Adrenal gland (tissue), 12 donors: Measurements from ENCODE around the gene KRTAP2-4. TPM values are rescaled to one million over a fixed set of nuclear protein-coding genes. Genes with fewer than 3 reads are reported as not detected.

Experiments used
- DNase-seq, 7 donors: peaks; one replicate each; pipeline ENCODE4 v3.0.0-alpha.2; 2019 to 2020
- H3K27ac ChIP-seq, 5 donors: fragments of 200-600 bp; sonication (generic) in 4 of 5; 1 replicate in 3 of 5; 2 replicates in 2 of 5; pipeline versions ENCODE4 v1.5.1 to v1.8.0; 2016 to 2020; ENCODE audit warnings: mild to moderate bottlenecking in 1 of 5
- H3K27me3 ChIP-seq: fragments of 200-600 bp; 2 replicates; pipeline ENCODE4 v1.8.0; 2021
- H3K36me3 ChIP-seq, 2 donors: fragments of 200-600 bp; replicated peaks in 1 of 2; 1 replicate in 1 of 2; 2 replicates in 1 of 2; pipeline versions ENCODE4 v1.5.1 to v1.8.0; 2018 to 2022
- H3K4me1 ChIP-seq, 2 donors: fragments of 200-600 bp; replicated peaks in 1 of 2; 1 replicate in 1 of 2; 2 replicates in 1 of 2; pipeline versions ENCODE4 v1.5.1 to v1.8.0; 2018 to 2021
- H3K4me3 ChIP-seq, 4 donors: fragments of 200-600 bp; sonication (generic) in 3 of 4; one replicate each; pipeline ENCODE4 v1.5.1; 2016 to 2018
- H3K9me3 ChIP-seq, 3 donors: fragments of 200-600 bp; sonication (generic) in 1 of 3; replicated peaks in 1 of 3; 1 replicate in 2 of 3; 2 replicates in 1 of 3; pipeline versions ENCODE4 v1.5.1 to v1.8.0; 2016 to 2021
- POLR2A ChIP-seq, 2 donors: fragments of 450-650 bp; IDR thresholded peaks; one replicate each; pipeline ENCODE4 v1.6.1; 2017; ENCODE audit warnings: antibody characterized with exemption in 2 of 2, mild to moderate bottlenecking in 2 of 2, moderate library complexity in 1 of 2
- WGBS, 4 donors: extraction: QIAGEN DNeasy Blood & Tissue Kit in 2 of 4; methylation state at CpG; one replicate each; pipeline versions ENCODE4 v1.1.5 to v1.1.7; 2013 to 2017; 5-methylcytosine and 5-hydroxymethylcytosine counted together
- intact Hi-C, 2 donors: fragments of 100-400 bp; cut with DNase I; formaldehyde crosslinking; loops; one replicate each; pipeline versions ENCODE4 v1.14.1 to v1.15.0; 2022 to 2023
- polyA plus RNA-seq, 3 donors: library from polyadenylated mRNA; stranded (reverse); fragments of 200-250 nt in 2 of 3; fragments of 350-450 nt in 1 of 3; fragmentation: Illumina TruSeq in 1 of 3; extraction: RNeasy Lipid Tissue Mini Kit (QIAGEN cat#74804) in 1 of 3; gene quantifications; one replicate each; pipeline ENCODE4 v1.2.3, GENCODE V29; 2013 to 2014
- total RNA-seq, 9 donors: library from RNA; depleted of rRNA in 4 of 9; stranded (reverse); fragments of >200 nt in 4 of 9; fragments of 120-200 nt in 1 of 9; fragmentation: NEBNext Ultra II Directional in 1 of 9; extraction: Animal tissue kit (Norgen Biotek cat#: 25700) in 1 of 9; gene quantifications; one replicate each; pipeline versions ENCODE4 v1.1.0 to v1.2.4, GENCODE V29; 2013 to 2023
- TF ChIP-seq, protein P1 (sequence below), 6 experiments: fragments of 450-650 bp in 4 of 6; fragments of 200-600 bp in 2 of 6; sonication (generic) in 1 of 6; IDR thresholded peaks; 1 replicate in 5 of 6; 2 replicates in 1 of 6; pipeline versions ENCODE4 v1.5.1 to v1.8.0; 2016 to 2021; ENCODE audit warnings: antibody characterized with exemption in 6 of 6, mild to moderate bottlenecking in 2 of 6, moderate library complexity in 1 of 6
- donor health status: healthy with polysubstance abuse.
- donor health status: Bipolar disorder and iron deficiency.
- donor health status: DM: yes; HTN: yes; CAD: no.
- donor health status: DM: no; HTN: no; CAD: no.
- donor health status: DM: no; HTN: no; CAD: no.
- donor health status: DM: yes; HTN: yes; CAD: no.

KRTAP2-4 gene
- total and polyA plus RNA-seq, 12 donors, result not detected

DNA sequence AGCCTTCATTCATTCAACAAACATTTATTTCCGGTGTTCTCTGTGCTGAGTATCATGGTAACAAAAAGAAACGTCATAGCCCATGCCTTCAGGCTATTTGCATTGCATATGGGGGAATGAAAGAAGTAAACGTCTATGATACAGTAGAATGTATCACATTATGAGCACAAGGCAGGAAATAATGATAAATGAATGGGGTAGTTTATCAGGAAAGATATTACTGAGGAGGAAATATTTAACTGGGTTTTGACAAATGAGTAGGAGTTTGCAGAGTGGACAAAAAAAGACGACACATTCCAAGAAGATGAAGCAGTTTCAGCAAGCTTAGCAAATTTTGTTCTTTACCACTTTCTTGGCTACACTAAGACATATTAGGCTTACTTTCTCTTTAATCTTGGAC is 16.9 kb upstream of the KRTAP2-4 start:
- Histone ChIP-seq H3K27ac (no peak overlapping the region), H3K4me1 (no peaks in the 10 kb centered on the region), H3K4me3 (no peak overlapping the region), H3K36me3 (no peaks in the 10 kb centered on the region), H3K27me3 (no peaks in the 10 kb centered on the region), H3K9me3 (no peaks in the 10 kb centered on the region)
- intact Hi-C loops, result no loop called here
- DNase-seq, result no peak
- TF ChIP-seq, protein P1, sequence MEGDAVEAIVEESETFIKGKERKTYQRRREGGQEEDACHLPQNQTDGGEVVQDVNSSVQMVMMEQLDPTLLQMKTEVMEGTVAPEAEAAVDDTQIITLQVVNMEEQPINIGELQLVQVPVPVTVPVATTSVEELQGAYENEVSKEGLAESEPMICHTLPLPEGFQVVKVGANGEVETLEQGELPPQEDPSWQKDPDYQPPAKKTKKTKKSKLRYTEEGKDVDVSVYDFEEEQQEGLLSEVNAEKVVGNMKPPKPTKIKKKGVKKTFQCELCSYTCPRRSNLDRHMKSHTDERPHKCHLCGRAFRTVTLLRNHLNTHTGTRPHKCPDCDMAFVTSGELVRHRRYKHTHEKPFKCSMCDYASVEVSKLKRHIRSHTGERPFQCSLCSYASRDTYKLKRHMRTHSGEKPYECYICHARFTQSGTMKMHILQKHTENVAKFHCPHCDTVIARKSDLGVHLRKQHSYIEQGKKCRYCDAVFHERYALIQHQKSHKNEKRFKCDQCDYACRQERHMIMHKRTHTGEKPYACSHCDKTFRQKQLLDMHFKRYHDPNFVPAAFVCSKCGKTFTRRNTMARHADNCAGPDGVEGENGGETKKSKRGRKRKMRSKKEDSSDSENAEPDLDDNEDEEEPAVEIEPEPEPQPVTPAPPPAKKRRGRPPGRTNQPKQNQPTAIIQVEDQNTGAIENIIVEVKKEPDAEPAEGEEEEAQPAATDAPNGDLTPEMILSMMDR (IDR thresholded peaks at IDR 0.05), result no peak
- TF ChIP-seq POLR2A (IDR thresholded peaks at IDR 0.05), result no peak
- WGBS, 4 donors, result 44 to 63% (median 52%) methylated on average over 3 to 4 of the region's 4 CpGs

DNA sequence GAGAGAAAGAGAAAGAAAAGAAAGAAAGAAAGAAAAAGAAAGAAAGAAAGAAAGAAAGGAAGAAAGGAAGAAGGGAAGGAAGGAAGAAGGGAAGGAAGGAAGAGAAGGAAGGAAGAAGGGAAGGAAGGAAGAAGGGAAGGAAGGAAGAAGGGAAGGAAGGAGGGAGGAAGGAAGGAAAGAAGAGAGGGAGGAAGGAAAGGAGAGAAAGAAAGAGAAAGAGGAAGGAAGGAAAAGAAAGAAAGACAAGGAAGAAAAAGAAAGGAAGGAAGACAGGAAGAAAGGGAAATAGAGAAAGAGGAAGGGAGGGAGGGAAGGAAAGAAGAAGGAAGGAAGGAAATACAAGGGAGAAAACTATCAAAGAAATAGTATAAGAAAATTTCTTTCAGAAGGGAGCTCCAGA is 11.1 kb upstream of the KRTAP2-4 start:
- Histone ChIP-seq H3K9me3 (no peaks in the 10 kb centered on the region), H3K4me3 (no peak overlapping the region), H3K27ac (no peak overlapping the region), H3K27me3 (no peaks in the 10 kb centered on the region), H3K36me3 (no peaks in the 10 kb centered on the region), H3K4me1 (no peaks in the 10 kb centered on the region)
- TF ChIP-seq, protein P1 (IDR thresholded peaks at IDR 0.05), result no peak
- no peak for TF ChIP-seq POLR2A (IDR thresholded peaks at IDR 0.05)
- intact Hi-C loops, result no loop called here
- no peak for DNase-seq

DNA sequence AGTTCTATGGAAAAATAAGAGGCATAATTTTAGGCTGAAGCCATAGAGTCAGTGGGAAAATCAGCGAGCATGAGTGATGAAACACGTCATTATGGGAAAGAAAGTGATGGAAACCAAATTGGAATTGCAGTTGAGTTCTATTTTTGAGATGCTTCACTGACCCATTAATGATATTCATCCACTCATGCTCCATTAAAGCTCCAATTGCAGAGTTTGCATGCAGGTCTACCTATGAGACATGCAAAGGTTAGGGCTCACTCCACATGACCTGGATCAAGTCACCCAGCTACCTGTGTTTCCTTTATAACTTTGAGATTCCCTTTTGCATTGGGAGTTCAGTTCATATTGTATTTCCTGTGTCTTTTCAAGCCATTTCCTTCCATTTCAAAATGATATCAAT is 8.0 kb upstream of the KRTAP2-4 start:
- Histone ChIP-seq H3K36me3 (no peaks in the 10 kb centered on the region), H3K9me3 (no peaks in the 10 kb centered on the region), H3K27ac (no peak overlapping the region), H3K4me1 (no peaks in the 10 kb centered on the region), H3K4me3 (no peak overlapping the region), H3K27me3 (no peaks in the 10 kb centered on the region)
- intact Hi-C loops, result no loop called here
- no peak for DNase-seq
- 89 to 94% (median 90%) methylated on average over 2 of the region's 2 CpGs for WGBS, 4 donors
- no peak for TF ChIP-seq POLR2A (IDR thresholded peaks at IDR 0.05)
- TF ChIP-seq, protein P1 (IDR thresholded peaks at IDR 0.05), result no peak

DNA sequence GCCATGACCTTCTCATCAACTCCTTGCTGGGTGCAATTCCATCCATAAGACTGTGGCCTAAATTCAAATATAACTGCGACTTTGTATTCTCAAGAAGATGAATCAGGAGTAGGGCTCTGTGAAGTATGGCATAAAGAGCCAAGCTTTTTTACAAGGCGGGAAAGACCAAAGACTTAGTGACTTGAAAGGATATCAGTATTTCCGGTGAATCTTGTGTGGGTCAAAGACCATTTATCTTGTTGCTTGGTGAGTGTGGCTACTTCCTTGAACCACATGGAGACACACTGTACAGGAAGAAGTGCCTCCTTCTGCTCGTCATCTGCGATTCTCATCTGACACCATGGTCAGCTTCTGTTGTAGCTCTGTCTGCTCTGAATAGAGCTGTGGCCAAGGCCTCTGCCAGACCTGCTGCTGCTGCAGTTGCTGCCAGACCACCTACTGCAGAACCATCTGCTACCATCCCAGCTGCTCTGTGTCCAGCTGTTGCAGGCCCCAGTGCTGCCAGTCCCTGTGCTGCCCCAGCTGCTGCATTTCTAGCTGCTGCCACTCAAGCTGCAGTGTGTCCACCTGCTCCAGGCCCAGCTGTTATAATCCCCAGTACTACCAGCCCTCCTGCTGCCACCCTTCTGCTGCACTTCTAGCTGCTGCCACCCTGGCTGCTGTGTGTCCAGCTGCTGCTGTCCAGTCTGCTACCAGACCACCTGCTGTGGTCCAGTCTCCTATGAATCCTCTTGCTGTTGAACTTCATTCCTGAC is 6.1 kb upstream of the KRTAP2-4 start:
- 77 to 84% (median 80%) methylated on average over 5 of the region's 5 CpGs for WGBS, 4 donors

More for the DNA sequence above, 6.1 kb upstream of the KRTAP2-4 start:
- TF ChIP-seq POLR2A (IDR thresholded peaks at IDR 0.05), result no peak
- TF ChIP-seq, protein P1 (IDR thresholded peaks at IDR 0.05), result no peak
- Histone ChIP-seq H3K27ac (no peak overlapping the region), H3K4me1 (no peaks in the 10 kb centered on the region), H3K4me3 (no peak overlapping the region), H3K36me3 (no peaks in the 10 kb centered on the region), H3K27me3 (no peaks in the 10 kb centered on the region), H3K9me3 (no peaks in the 10 kb centered on the region)
- DNase-seq, result no peak
- intact Hi-C loops, result no loop called here
